Right lobe of liver (tissue), 6 donors: ENCODE results near the gene ZNF697. TPM values are rescaled to one million over a fixed set of nuclear protein-coding genes. Genes with fewer than 3 reads are reported as not detected.

Experiments
- ATAC-seq, 4 donors: fragments of 200-7000 bp; cut with Tn5 transposase; one replicate each; pipeline ENCODE4 v1.9.1; 2020; ENCODE audit warnings: mild to moderate bottlenecking in 4 of 4, moderate library complexity in 4 of 4
- DNase-seq, 3 donors: peaks; one replicate each; pipeline ENCODE4 v3.0.0-alpha.2; 2020
- H3K27ac ChIP-seq, 3 donors: fragments of 200-600 bp; one replicate each; pipeline ENCODE4 v1.8.0; 2022
- H3K27me3 ChIP-seq, 2 donors: fragments of 200-600 bp; one replicate each; pipeline ENCODE4 v1.8.0; 2022
- H3K36me3 ChIP-seq, 4 donors: fragments of 200-600 bp; sonication (generic) in 1 of 4; one replicate each; pipeline versions ENCODE4 v1.5.1 to v1.8.0; 2017 to 2022; ENCODE audit warnings: control low read depth in 1 of 4
- H3K4me1 ChIP-seq, 4 donors: fragments of 200-600 bp; sonication (generic) in 1 of 4; one replicate each; pipeline versions ENCODE4 v1.5.1 to v1.8.0; 2017 to 2022; ENCODE audit warnings: control low read depth in 1 of 4
- H3K4me3 ChIP-seq, 3 donors: fragments of 200-600 bp; one replicate each; pipeline ENCODE4 v1.8.0; 2022
- H3K9me3 ChIP-seq, 4 donors: fragments of 200-600 bp; sonication (generic) in 1 of 4; one replicate each; pipeline versions ENCODE4 v1.5.1 to v1.8.0; 2017 to 2022; ENCODE audit warnings: control low read depth in 1 of 4
- CTCF ChIP-seq, 4 donors: fragments of 200-600 bp in 3 of 4; fragments of 450-650 bp in 1 of 4; IDR thresholded peaks; one replicate each; pipeline versions ENCODE4 v1.5.1 to v1.8.0; 2016 to 2022; ENCODE audit warnings: antibody characterized with exemption in 4 of 4, mild to moderate bottlenecking in 2 of 4
- POLR2A ChIP-seq: fragments of 450-650 bp; IDR thresholded peaks from one replicate; pipeline ENCODE4 v1.6.1; 2017; ENCODE audit warnings: antibody characterized with exemption, mild to moderate bottlenecking
- WGBS: methylation state at CpG from one replicate; pipeline ENCODE4 v1.1.6; 2018; ENCODE audit warnings: low coverage, low lambda C conversion rate; ENCODE audit not compliant: insufficient coverage; ENCODE audit errors: missing lambda C conversion rate; 5-methylcytosine and 5-hydroxymethylcytosine counted together
- intact Hi-C, 2 donors: fragments of 100-400 bp; cut with DNase I; formaldehyde crosslinking; loops; one replicate each; pipeline versions ENCODE4 v1.11.2 to v1.14.1; 2022
- total RNA-seq, 6 experiments: library from RNA; depleted of rRNA in 2 of 6; stranded (reverse); fragments of >200 nt in 2 of 6; fragmentation: NEBNext Ultra II Directional in 3 of 6; extraction: Animal tissue kit (Norgen Biotek cat#: 25700) in 3 of 6; gene quantifications; one replicate each; pipeline versions ENCODE4 v1.1.0 to v1.2.4, GENCODE V29; 2016 to 2023
- donor health status: DM: no; HTN: yes; CAD: no.
- donor health status: DM: no; HTN: no; CAD: no.
- donor health status: DM: no; HTN: no; CAD: no.
- donor health status: DM: no; HTN: yes; CAD: no.
- donor health status: DM: no; HTN: yes; CAD: no.

The ZNF697 gene
- total RNA-seq, 6 experiments from 2014 or later, result 2.6 to 6.9 (median 3.4) TPM

DNA sequence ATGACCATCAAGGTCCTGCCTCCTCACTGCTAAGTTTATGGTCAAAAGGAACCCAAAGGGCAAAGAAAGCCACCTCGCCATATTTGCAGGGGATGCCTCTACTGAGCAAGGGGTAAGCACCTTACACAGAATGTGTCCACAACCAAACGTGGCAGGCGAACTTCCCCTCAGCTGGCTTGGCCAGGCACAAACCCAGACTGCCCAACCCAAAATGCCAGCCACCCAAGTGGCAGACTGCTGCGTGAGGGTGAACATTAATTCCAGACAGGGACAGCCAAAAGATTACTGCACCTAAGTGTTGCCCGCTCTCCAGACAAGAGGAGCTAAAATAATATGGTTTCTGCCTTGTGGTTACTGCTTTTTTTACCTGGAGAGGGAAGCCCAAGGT lies 16.0 kb downstream of the ZNF697 start:
- peak overlapping the region in 2 of 3 donors; percentile 38 to 49 for H3K4me3 ChIP-seq
- intact Hi-C loops, result no loop called here
- no peaks in the 10 kb centered on the region for H3K9me3 ChIP-seq
- no peaks in the 10 kb centered on the region for H3K36me3 ChIP-seq
- WGBS, result 41% methylated on average over 5 of the region's 5 CpGs
- peak overlapping the region; percentile 45 to 88 (median 73) for H3K27ac ChIP-seq
- DNase-seq (peak in 1 of 3 donors; percentile 59), ATAC-seq (peak; percentile 2 to 23 (median 10))
- peaks cover 0 to 32% (median 14%) of the 10 kb centered on the region in 4 donors for H3K4me1 ChIP-seq
- no peak for TF ChIP-seq CTCF (IDR thresholded peaks at IDR 0.05)
- TF ChIP-seq POLR2A, result no peak
- H3K27me3 ChIP-seq, result no peaks in the 10 kb centered on the region

DNA sequence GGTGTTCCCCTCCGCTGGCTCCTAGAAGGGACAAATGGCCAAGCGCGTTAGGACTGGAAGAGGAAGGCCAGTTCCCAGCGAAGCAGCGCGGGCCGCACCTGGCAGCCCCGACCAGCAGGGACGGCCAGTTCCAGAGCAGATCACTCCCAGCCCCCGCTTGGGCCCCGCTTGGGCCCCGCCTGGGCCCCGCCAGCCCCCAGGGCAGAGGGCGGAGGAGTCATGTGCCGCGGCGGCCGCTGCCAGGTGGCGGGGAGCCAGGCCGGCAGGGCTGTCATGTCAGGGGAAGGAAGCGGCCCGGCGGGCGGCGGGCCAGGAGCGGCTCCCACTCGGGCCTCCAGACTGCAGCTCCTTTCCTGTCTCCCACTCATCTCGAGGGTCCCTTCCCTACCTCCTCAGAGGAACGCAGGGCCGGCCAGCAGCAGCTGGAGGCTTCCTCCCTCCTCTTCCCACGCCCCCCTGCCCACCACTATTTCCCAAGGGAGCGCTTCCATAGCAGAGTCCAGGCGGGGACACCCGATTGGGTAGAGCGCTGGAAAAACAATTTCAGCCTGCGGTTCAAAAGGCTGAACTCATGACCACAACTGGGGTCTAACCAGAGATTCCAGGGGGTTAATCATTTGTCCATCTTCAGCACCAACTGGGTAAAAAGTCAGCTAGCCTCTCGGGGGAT lies 16.5 kb downstream of the ZNF697 start:
- Histone ChIP-seq H3K27ac (peak overlapping the region; percentile 45 to 88 (median 73)), H3K4me1 (peaks cover 0 to 32% (median 14%) of the 10 kb centered on the region in 4 donors), H3K9me3 (no peaks in the 10 kb centered on the region), H3K27me3 (no peaks in the 10 kb centered on the region), H3K4me3 (peak overlapping the region; percentile 26 to 49 (median 38)), H3K36me3 (no peaks in the 10 kb centered on the region)
- intact Hi-C loops, result no loop called here
- ATAC-seq (peak; percentile 92 to 97 (median 94)), DNase-seq (peak; percentile 89 to 95 (median 91))
- 5% methylated on average over 16 of the region's 37 CpGs for whole genome bisulfite sequencing
- TF ChIP-seq POLR2A, result peak; percentile 36
- TF ChIP-seq CTCF (IDR thresholded peaks at IDR 0.05), result no peak

- WGBS, result 42% methylated on average over 5 of the region's 17 CpGs
- H3K4me3 ChIP-seq, result peak overlapping the region; percentile 26 to 49 (median 38)
- no peak for TF ChIP-seq CTCF (IDR thresholded peaks at IDR 0.05)
- no peak for TF ChIP-seq POLR2A
- peak overlapping the region; percentile 45 to 88 (median 73) for H3K27ac ChIP-seq
- no peaks in the 10 kb centered on the region for H3K9me3 ChIP-seq
- no peaks in the 10 kb centered on the region for H3K36me3 ChIP-seq
- ATAC-seq (peak in 3 of 4 donors; percentile 2 to 55 (median 33)), DNase-seq (peak in 1 of 3 donors; percentile 30)
- intact Hi-C loops, result no loop called here
- H3K27me3 ChIP-seq, result no peaks in the 10 kb centered on the region
- peaks cover 0 to 32% (median 14%) of the 10 kb centered on the region in 4 donors for H3K4me1 ChIP-seq
Measured at GRCh38 chr1:119631086-119631432, 17.0 kb downstream of the ZNF697 start.

DNA sequence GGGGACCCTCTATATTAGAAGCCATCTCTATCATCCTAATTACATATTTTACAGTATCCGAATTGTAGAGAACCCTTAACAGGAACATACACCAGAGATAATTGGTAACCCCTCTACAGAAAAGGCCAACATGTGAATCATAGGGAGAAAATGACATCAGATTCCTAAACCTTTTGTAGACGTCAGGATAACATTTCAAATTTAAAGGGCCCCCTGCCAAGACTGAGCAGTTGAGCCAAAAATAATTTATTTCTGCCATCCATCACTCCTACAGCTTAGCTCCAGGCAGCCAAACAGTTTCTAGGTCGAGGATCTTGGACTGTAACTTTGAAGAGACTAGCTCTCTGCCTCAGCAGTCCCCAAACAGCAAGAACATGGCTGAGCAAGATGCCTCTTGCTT lies 21.2 kb downstream of the ZNF697 start:
- DNase-seq, result no peak
- peaks cover 0 to 20% (median 9%) of the 10 kb centered on the region in 4 donors for H3K4me1 ChIP-seq
- 64% methylated on average over 3 of the region's 3 CpGs for WGBS
- no peaks in the 10 kb centered on the region for H3K27me3 ChIP-seq
- H3K4me3 ChIP-seq, result no peak overlapping the region
- TF ChIP-seq POLR2A (no peak), CTCF (IDR thresholded peaks at IDR 0.05) (no peak)
- intact Hi-C loops, result no loop called here
- no peak for ATAC-seq
- no peak overlapping the region for H3K27ac ChIP-seq
- peaks cover 0 to 14% (median 9%) of the 10 kb centered on the region in 4 donors for H3K36me3 ChIP-seq
- no peaks in the 10 kb centered on the region for H3K9me3 ChIP-seq
